C4-2B (cell line): ENCODE data around the gene CTSD.

Experiments
- H3K27ac ChIP-seq: fragments of 450-650 bp; 2 replicates; pipeline ENCODE4 v1.5.1; 2017
- ZFX ChIP-seq: fragments of 450-650 bp; IDR thresholded peaks from 2 replicates; pipeline ENCODE4 v1.6.1; 2017
- TF ChIP-seq, protein P1 (sequence below): fragments of 450-650 bp; conservative IDR thresholded peaks from 2 replicates; pipeline ENCODE4 v1.5.1; 2017; ENCODE audit warnings: mild to moderate bottlenecking

The CTSD gene

GRCh38 chr11:1750840-1751530 lies 12.7 kb downstream of the CTSD start:
- no peak for TF ChIP-seq ZFX
- H3K27ac ChIP-seq, result no peak overlapping the region

DNA sequence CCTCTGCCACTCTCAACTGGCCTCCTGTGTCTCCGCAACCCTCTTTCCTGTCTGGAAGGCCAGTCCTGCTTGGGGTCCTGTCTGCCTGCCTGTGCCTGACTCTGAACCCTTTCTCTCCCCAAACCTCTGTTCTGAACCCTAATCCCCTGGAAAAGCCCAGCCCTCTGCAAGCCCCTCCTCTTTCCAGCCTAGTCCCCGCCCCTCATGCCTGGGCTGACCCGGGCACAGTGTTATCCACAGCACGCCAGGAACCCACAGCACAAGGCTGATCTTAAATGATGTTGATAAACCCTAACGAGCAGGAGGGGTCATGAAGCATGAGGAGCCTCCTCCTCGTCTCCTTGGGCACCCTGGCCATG lies 13.3 kb downstream of the CTSD start, which contains the start of gene IFITM10:
Gene IFITM10, minus strand, starts transcription at position 115 of the 359 bp plus-strand sequence. CDS start 153 bp downstream, outside the sequence.
- H3K27ac ChIP-seq, result no peak within 1 kb of the TSS
- TF ChIP-seq, protein P1, sequence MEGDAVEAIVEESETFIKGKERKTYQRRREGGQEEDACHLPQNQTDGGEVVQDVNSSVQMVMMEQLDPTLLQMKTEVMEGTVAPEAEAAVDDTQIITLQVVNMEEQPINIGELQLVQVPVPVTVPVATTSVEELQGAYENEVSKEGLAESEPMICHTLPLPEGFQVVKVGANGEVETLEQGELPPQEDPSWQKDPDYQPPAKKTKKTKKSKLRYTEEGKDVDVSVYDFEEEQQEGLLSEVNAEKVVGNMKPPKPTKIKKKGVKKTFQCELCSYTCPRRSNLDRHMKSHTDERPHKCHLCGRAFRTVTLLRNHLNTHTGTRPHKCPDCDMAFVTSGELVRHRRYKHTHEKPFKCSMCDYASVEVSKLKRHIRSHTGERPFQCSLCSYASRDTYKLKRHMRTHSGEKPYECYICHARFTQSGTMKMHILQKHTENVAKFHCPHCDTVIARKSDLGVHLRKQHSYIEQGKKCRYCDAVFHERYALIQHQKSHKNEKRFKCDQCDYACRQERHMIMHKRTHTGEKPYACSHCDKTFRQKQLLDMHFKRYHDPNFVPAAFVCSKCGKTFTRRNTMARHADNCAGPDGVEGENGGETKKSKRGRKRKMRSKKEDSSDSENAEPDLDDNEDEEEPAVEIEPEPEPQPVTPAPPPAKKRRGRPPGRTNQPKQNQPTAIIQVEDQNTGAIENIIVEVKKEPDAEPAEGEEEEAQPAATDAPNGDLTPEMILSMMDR, result no peak
- no peak for TF ChIP-seq ZFX

DNA sequence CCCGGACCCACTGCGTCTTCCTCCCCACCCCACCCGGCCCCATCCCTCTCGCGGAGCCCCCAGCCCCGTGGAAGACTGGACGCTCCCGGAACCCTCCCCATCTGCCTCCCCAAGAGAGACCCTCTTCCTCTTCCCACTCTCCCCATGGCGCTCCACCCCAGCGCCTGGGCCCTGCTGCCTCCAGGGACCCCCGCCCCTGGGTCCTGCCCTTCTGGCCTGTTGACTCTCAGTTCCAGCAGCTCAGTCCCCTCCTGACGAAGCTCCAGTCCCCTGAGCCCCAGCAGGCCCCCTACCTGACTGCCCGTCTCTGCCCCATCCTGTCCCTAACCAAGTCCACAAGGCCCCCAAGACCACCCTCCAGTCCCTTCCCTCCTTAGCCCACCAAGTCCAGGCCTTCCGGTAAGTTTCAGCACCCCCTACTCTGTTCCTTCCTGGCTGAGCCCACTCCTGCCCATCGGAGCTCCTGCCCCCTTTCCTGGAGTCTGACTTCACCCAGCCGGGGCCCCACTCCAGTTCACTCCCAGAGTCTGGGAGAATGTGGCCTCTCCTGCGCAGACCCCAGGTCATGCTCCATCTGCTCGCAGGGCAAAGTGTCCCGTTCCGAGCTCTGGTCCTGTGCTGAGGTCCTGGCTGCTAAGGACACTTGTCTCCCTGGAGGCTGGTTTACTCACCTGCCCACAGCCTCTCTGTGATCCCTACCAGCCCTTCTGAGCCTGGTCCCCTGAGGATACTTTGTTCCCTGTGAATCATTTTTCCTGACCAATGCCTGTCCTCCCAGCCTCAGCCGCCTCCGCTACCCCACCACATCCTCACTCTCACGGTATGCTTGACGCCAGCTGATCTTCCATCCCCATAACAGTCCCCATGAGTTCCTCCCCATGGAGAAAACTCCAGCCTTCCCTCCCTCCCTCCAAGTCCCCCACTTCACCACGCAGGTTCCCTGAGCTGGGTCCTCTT lies 14.1 kb downstream of the CTSD start:
- H3K27ac ChIP-seq, result no peak overlapping the region

DNA sequence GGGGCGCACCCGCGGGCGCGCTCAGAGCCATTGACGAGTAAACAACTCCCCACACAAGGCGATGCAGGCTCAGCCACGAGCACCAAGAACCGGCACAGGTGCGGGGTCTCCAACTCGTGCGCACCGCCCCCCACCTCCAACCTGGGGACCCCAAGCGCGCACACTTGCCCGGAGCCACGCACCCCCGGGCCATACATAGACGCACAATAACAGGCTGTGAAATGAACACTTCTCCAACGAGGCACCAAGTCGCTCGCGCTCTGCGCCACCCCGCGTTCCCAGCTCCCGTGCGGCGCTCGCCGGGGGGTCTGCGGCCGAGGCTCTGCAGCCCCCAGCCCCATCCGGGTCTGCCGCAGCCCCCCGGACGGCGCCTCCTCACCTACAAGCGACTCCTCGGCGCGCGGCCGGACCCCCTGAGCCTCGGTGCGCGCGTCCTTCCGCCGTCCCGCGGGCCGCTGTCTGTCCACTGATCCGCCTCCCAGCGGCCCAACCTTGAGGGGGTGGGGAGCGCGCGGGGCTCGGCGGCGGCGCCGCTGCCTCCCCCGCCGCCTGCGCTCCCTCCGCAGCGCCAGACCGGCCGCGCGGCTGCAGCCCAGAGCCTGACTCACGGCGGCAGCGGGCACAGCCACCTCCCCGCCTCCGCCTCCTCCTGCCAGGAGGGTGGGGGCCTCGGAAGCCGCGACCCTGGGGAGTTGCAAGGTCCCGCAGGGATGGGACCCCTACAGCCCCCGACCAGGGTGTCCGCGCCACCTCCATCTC lies 14.9 kb downstream of the CTSD start:
- TF ChIP-seq ZFX, result no peak
- TF ChIP-seq, protein P1, result no peak

More for the DNA sequence above, 14.1 kb downstream of the CTSD start:
- TF ChIP-seq, protein P1, result no peak
- no peak for TF ChIP-seq ZFX

DNA sequence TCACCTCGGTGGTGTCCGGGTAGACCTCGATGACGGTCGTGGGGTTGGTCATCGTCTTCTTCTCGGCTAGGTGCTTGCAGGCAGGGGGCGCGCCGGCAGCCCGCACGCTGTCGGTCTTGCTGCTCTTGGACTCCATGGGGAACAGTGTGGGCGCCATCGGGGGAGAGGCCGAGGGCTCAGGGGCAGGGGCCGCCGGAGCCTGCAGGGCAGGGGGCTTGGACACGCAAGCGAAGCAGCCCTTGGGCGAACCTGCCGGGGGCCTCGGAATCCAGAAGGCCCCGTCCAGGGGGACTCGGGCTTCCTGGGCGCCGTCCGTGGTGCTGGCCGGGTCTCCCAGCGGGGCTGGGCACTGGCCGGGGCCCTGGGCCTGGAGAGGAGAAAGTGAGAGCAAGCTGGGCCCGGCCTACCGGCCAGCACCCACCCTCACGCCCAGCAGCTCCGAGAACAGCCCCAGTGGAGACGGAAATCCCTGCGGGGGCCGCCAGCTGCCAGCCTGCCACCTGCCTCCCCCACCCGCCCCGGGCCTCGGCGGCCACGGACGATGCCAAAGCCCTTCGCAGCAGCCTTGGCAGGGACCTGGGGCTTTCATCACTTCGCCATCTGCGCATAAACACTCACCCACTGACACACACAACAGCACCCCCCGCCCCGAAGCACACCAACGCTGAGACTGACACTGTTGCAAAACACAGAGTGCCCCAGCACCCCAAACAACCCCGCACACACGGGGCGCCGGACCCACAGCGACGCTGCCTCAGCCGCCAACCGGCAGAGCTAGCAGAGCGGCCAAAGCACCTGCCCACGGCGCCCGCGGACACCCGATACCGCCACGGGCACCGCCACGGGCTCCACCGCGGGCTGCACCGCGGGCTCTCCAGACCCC lies 15.7 kb downstream of the CTSD start:
- TF ChIP-seq ZFX, result no peak
- TF ChIP-seq, protein P1, result no peak
- H3K27ac ChIP-seq, result no peak overlapping the region

More for the DNA sequence above, 14.9 kb downstream of the CTSD start:
- no peak overlapping the region for H3K27ac ChIP-seq

DNA sequence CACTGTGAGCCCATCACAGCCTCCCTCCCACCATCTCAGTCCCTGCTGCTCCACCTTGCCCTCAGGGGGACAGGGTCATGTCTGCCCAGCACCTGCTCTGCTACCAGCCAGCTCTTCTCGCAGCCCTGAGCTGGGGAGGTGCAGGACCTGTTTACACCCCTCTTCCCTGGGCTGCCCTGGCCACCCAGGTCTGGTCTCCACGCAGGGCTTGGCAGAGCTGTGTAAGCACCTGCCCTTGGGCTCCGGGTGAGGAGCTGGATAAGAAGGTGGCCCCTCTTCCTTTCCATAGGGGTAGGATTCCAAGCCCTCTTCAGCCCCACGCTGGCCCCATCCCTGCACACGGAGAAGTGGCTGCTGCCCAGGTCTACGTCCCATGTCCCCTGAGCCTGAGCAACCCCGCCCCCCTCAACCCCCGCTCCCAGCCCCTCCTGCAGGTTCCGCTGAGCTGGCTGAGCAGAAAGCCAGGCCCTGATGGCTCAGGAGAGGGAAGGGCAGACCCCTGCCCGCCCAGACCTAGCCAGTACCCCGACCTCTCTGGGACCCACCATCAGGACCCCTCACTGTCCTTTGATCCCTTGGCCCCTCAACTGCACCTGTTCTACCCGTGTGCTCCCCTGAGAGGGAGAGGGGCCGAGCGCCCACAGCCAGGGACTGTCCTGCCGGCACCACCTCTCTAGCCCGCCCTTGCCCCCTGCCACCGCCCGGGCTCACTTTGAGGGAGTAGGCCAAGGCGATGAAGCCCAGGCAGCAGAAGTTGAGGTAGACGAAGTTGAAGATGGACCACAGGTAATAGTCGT lies 16.6 kb downstream of the CTSD start:
- H3K27ac ChIP-seq, result no peak overlapping the region
- TF ChIP-seq ZFX, result no peak
- TF ChIP-seq, protein P1, result no peak
